OCI-LY7 (cell line): ENCODE results near the gene GNA12. TPM values are rescaled to one million over a fixed set of nuclear protein-coding genes. Genes with fewer than 3 reads are reported as not detected.

Experiments used
- BruUV-seq: library from RNA; stranded (reverse); fragments of 400-500 nt; replicated peaks from 2 replicates; lab custom pipeline; 2021; lab: Mats Ljungman, UMichigan
- CTCF ChIA-PET: fragments of 300-600 bp; sonication (Branson Sonifier 250); formaldehyde crosslinking; loops from one replicate; lab custom pipeline; 2022; ENCODE audit warnings: antibody characterized with exemption; ENCODE audit not compliant: unreplicated experiment; lab: Charles Lee
- POLR2A ChIA-PET: fragments of 300-600 bp; sonication (Branson Sonifier 250); formaldehyde crosslinking; loops from one replicate; lab custom pipeline; 2022; ENCODE audit warnings: antibody characterized with exemption; lab: Charles Lee
- DNase-seq: peaks from one replicate; pipeline ENCODE4 v3.0.0-alpha.2; 2015; ENCODE audit warnings: low spot score
- H2AFZ ChIP-seq: fragments of 200-600 bp; sonication (generic), shearing (Covaris generic); 2 replicates; pipeline ENCODE4 v1.6.1; 2014; ENCODE audit warnings: mild to moderate bottlenecking, antibody characterized with exemption, low read length, moderate library complexity
- H3K27ac ChIP-seq: fragments of 200-600 bp; sonication (generic); 2 replicates; pipeline ENCODE4 v1.5.1; 2014; ENCODE audit warnings: mixed run types, low read depth, mild to moderate bottlenecking, moderate library complexity, low read length, inconsistent platforms; ENCODE audit not compliant: poor library complexity, severe bottlenecking
- H3K36me3 ChIP-seq: fragments of 200-600 bp; sonication (generic); 2 replicates; pipeline ENCODE4 v1.6.1; 2014; ENCODE audit warnings: mild to moderate bottlenecking, antibody characterized with exemption, low read length, moderate library complexity, mixed read lengths; ENCODE audit not compliant: insufficient read depth
- H3K4me1 ChIP-seq: fragments of 200-600 bp; sonication (generic); 2 replicates; pipeline ENCODE4 v1.5.1; 2014; ENCODE audit warnings: mild to moderate bottlenecking, low read length; ENCODE audit not compliant: insufficient read depth, poor library complexity, severe bottlenecking
- H3K4me2 ChIP-seq: fragments of 200-600 bp; sonication (generic); 2 replicates; pipeline ENCODE4 v1.6.1; 2014; ENCODE audit warnings: mild to moderate bottlenecking, low read length
- H3K4me3 ChIP-seq: fragments of 200-600 bp; sonication (generic); 2 replicates; pipeline ENCODE4 v1.5.1; 2014; ENCODE audit warnings: mild to moderate bottlenecking, low read depth, low read length; ENCODE audit not compliant: poor library complexity, severe bottlenecking
- H3K79me2 ChIP-seq: fragments of 200-600 bp; sonication (generic); 2 replicates; pipeline ENCODE4 v1.6.1; 2016; ENCODE audit warnings: low read depth, mild to moderate bottlenecking, low read length, moderate library complexity, mixed read lengths; ENCODE audit not compliant: insufficient read depth
- H3K9me2 ChIP-seq: fragments of 200-600 bp; sonication (generic); 2 replicates; pipeline ENCODE4 v1.6.1; 2016; ENCODE audit warnings: mild to moderate bottlenecking, low read length, mixed read lengths; ENCODE audit not compliant: insufficient read depth
- H3K9me3 ChIP-seq: fragments of 200-600 bp; sonication (generic); 2 replicates; pipeline ENCODE4 v1.6.1; 2014; ENCODE audit warnings: mild to moderate bottlenecking, mixed run types, low read length, mixed read lengths
- H4K20me1 ChIP-seq: fragments of 200-600 bp; sonication (generic); 2 replicates; pipeline ENCODE4 v1.6.1; 2014; ENCODE audit warnings: mild to moderate bottlenecking, antibody characterized with exemption, low read length, moderate library complexity, mixed read lengths; ENCODE audit not compliant: insufficient read depth
- EZH2phosphoT487 ChIP-seq: fragments of 200-600 bp; sonication (generic); IDR thresholded peaks from 2 replicates; pipeline ENCODE4 v1.6.1; 2018; ENCODE audit warnings: low read depth, borderline replicate concordance, mild to moderate bottlenecking, mixed run types, antibody characterized with exemption, low read length, moderate library complexity, mixed read lengths
- intact Hi-C: fragments of 100-400 bp; cut with micrococcal nuclease; formaldehyde crosslinking; loops from one replicate; pipeline ENCODE4 v1.10.0; 2022; ENCODE audit not compliant: unreplicated experiment
- total RNA-seq, 2 experiments: library from RNA; depleted of rRNA in 1 of 2; stranded (reverse); fragments of >200 nt in 1 of 2; shearing (Covaris generic) in 1 of 2; gene quantifications; 2 replicates each; pipeline ENCODE4 v1.2.3, GENCODE V29; 2014 to 2022
- TF ChIP-seq, protein P1 (sequence below): fragments of 200-600 bp; sonication (generic); conservative IDR thresholded peaks from 2 replicates; pipeline ENCODE4 v1.5.1; 2014; ENCODE audit warnings: mild to moderate bottlenecking, antibody characterized with exemption, low read length, moderate library complexity, mixed read lengths

Gene GNA12
- total RNA-seq, 2 experiments from 2014 or later: 10.3 to 35.9 TPM

DNA sequence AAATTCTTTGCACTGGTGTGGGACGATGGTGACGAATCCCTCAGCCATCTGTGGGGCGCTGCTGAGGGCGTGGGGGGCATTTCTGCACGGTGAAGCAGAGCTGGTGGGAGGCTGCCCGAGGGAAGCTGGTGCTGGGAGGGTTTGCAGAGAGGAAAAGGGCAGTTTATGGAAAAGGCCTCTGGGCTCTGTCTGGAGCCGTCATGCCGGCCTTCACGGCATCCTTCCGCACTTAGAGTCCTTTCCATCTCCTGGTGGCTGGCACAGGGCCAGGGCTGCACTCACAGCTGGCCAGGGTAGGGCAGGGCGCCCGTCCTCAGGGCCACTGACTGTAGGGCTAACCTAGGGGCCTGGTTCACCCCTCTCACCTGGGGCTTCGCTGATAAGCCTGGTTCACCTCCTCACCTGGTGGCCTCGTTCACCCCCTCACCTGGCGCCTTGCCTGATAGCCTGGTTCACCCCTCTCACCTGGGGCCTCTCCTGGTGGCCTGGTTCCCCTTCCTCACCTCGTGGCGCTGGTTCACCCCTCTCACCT lies 156.7 kb downstream of the GNA12 start:
- H3K4me2 ChIP-seq: no peak overlapping the region
- H3K9me2 ChIP-seq: no peaks in the 10 kb centered on the region
- CTCF ChIA-PET: no interaction called here
- intact Hi-C loops: no loop called here
- POLR2A ChIA-PET: interaction anchor here (0.6 kb wide), 1 partner anchor 16 kb away, joined by 3 read pairs; no protein-coding TSS in a partner anchor
- no peaks in the 10 kb centered on the region for H4K20me1 ChIP-seq
- H3K4me1 ChIP-seq: no peaks in the 10 kb centered on the region
- no peak for DNase-seq
- H3K4me3 ChIP-seq: no peak overlapping the region
- H3K36me3 ChIP-seq: no peaks in the 10 kb centered on the region
- no peaks in the 10 kb centered on the region for H3K9me3 ChIP-seq
- no TSS peak for BruUV-seq
- H2AFZ ChIP-seq: no peak overlapping the region
- H3K27ac ChIP-seq: no peak overlapping the region
- no peaks in the 10 kb centered on the region for H3K79me2 ChIP-seq
- TF ChIP-seq EZH2phosphoT487: no peak

DNA sequence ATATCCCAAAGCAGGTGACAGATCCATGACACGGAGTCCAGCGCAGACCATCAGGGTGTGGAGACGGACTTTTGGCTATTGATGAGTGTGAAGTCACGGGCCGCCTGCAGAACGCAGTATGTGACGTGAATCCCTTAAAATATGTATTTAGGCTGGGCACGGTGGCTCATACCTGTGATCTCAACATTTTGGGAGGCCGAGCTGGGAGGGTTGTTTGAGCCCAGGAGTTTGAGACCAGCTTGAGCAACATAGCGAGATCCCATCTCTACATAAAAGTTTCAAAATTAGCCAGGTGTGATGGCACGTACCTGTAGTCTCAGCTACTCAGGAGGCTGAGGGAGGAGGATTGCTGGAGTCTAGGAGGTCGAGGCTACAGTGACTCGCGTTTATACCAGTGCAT lies 158.0 kb downstream of the GNA12 start:
- H3K27ac ChIP-seq: no peak overlapping the region
- no peaks in the 10 kb centered on the region for H3K36me3 ChIP-seq
- BruUV-seq: no TSS peak
- TF ChIP-seq, protein P1, sequence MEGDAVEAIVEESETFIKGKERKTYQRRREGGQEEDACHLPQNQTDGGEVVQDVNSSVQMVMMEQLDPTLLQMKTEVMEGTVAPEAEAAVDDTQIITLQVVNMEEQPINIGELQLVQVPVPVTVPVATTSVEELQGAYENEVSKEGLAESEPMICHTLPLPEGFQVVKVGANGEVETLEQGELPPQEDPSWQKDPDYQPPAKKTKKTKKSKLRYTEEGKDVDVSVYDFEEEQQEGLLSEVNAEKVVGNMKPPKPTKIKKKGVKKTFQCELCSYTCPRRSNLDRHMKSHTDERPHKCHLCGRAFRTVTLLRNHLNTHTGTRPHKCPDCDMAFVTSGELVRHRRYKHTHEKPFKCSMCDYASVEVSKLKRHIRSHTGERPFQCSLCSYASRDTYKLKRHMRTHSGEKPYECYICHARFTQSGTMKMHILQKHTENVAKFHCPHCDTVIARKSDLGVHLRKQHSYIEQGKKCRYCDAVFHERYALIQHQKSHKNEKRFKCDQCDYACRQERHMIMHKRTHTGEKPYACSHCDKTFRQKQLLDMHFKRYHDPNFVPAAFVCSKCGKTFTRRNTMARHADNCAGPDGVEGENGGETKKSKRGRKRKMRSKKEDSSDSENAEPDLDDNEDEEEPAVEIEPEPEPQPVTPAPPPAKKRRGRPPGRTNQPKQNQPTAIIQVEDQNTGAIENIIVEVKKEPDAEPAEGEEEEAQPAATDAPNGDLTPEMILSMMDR: no peak
- no peak for TF ChIP-seq EZH2phosphoT487
- no peaks in the 10 kb centered on the region for H3K9me3 ChIP-seq
- no peak for DNase-seq
- POLR2A ChIA-PET: interaction anchor here (0.8 kb wide), 1 partner anchor 24 kb away, joined by 3 read pairs; no protein-coding TSS in a partner anchor
- H3K4me1 ChIP-seq: no peaks in the 10 kb centered on the region
- CTCF ChIA-PET: interaction anchor here (0.7 kb wide), 1 partner anchor 24 kb away, joined by 3 read pairs; no protein-coding TSS in a partner anchor
- no peak overlapping the region for H3K4me3 ChIP-seq
- no peak overlapping the region for H3K4me2 ChIP-seq
- no peak overlapping the region for H2AFZ ChIP-seq
- intact Hi-C loops: no loop called here
- no peaks in the 10 kb centered on the region for H4K20me1 ChIP-seq
- no peaks in the 10 kb centered on the region for H3K9me2 ChIP-seq
- H3K79me2 ChIP-seq: no peaks in the 10 kb centered on the region

DNA sequence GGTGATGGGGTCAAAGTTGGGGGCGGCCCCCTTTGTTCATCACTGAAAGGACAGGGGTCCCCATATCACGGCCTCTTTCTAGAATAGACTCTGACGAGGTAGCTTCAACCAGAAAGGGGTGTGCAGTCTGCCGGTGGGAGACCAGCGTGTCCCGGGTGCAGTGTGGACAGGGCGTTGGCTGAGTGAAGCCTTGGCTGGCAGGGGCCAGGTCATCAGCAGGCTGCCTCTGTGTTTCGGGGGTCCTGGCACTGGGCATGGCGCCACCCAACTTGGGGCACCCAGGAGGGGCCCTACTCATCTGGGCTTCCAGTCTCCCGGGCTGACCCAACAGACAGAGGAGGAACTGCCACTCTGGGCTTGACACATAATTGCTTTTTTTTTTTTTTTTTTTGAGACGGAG lies 159.6 kb downstream of the GNA12 start:
- no peak for TF ChIP-seq EZH2phosphoT487
- TF ChIP-seq, protein P1: no peak
- Histone ChIP-seq H3K79me2 (no peaks in the 10 kb centered on the region), H4K20me1 (no peaks in the 10 kb centered on the region), H3K36me3 (no peaks in the 10 kb centered on the region), H3K4me3 (no peak overlapping the region), H3K4me2 (no peak overlapping the region), H3K9me2 (no peaks in the 10 kb centered on the region), H3K4me1 (no peaks in the 10 kb centered on the region), H3K9me3 (no peaks in the 10 kb centered on the region), H2AFZ (no peak overlapping the region), H3K27ac (no peak overlapping the region)
- POLR2A ChIA-PET: no interaction called here
- intact Hi-C loops: no loop called here
- BruUV-seq: no TSS peak
- DNase-seq: no peak
- CTCF ChIA-PET: no interaction called here
